GM21447 (cell line): ENCODE data around the gene FAM90A26.
"Not testable (repeated sequence)": the region's sequence is repeated elsewhere in the genome, so short reads cannot be mapped to it uniquely, and the experiment has no call there.

Experiments
- ATAC-seq: cut with Tn5 transposase; IDR thresholded peaks from one replicate; pipeline ENCODE4 v1.9.1; 2021; ENCODE audit not compliant: unreplicated experiment

Gene FAM90A26

DNA sequence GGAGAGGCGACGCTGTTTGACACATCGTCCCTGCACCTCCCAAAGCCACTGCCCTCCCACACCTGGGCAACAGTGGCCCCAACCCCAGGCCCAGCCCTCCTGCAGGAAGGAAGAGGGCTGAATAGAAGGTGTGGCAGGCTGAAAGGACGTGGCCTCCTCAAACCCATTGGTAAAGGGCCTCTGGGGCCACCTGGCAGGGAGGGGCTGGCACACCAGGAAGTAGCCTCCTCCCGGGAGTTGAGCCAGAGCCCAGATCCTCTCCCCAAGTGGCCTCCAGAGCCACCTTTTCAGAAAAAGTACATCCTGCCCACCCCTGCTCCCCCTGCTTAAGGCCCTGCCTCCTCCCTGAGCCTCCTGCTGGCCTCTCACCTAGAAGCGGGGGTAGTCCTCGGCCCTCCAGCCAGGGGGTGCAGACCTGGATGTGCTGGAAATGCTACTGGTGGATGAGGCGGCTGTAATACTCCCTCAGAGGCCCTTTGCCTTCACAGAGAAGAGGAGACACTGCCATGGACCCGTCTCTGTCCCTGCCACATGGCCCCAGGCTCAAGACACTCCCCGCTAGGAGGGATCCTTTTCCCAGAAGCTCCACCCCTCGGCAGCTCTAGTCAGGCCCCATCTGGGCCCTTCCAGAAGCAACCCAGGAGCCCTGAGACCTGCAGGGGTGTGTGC lies at the start of gene FAM90A26:
TSS of gene FAM90A26 (plus strand) at position 619 of the 669 bp plus-strand sequence. CDS start 2,764 bp downstream, outside the sequence.
- ATAC-seq, result not testable (repeated sequence)

DNA sequence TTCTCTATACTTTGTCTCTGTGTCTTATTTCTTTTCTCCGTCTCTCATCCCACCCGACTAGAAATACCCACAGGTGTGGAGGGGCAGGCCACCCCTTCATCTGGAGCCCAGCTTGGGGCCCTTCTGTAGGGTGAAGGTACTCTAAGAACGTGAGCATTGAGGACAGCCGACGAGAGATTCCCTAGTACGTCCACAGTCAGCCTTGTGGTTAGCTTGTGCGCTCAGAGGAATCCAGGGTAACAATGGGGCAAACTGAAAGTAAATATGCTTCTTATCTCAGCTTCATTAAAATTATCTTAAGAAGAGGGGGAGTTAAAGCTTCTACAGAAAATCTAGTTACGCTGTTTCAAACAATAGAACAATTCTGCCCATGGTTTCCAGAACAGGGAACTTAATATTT lies 47.5 kb upstream of the FAM90A26 start:
- ATAC-seq, result not testable (repeated sequence)

DNA sequence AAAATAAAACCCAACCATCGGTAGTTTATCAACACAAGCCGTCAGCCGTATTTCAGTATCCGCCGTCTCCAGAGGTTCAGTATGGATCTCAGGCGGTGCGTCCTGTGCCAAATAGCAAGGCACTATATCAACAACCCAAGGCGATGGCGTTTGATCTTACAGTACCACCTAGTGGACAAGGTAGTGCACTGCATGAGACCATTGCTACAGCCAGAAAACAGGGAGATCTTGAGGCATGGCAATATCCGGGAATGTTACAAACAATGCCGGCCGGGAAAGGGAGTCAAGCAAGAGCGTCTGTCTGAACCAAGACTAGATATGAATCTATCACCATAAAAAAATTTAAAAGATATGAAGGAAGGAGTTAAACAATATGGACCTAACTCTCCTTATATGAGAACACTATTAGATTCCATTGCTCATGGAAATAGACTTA lies 46.6 kb upstream of the FAM90A26 start:
- not testable (repeated sequence) for ATAC-seq

DNA sequence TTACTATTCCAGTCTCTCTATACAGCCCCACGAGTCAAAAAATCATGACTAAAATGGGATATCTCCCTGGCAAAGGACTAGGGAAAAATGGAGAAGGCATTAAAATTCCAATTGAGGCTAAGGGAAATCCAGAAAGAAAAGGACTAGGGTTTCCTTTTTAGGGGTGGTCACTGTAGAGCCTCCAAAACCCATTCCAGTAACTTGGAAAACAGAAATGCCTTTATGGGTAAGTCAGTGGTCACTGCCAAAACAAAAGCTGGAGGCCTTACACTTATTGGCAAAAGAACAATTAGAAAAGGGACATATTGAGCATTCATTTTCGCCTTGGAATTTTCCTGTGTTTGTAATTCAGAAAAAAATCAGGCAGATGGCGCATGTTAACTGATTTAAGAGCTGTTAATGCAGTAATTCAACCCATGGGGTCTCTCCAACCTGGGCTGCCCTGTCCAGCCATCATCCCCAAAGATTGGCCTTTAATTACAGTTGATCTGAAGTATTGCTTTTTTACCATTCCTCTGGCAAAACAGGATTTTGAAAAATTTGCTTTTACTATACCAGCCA lies 44.5 kb upstream of the FAM90A26 start:
- ATAC-seq, result not testable (repeated sequence)

DNA sequence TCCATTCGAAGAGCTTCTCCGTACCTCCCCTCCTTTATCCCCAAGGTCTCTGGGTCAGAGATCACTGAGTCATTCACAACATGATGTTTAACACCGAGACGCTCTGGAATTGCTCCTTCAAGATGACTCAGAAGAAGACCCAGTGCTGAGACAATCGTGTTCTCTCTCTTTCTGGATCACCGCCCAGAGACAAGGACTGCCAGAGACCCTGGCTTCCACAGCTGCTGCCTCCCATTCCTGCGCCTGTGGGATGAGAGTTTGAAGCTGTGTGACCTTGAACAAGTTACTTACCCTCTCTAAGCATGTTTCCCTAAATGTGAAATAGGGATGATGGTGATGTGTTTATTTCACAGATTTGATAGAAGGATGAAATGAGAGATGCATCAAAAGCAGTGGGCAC lies 38.8 kb upstream of the FAM90A26 start:
- ATAC-seq, result not testable (repeated sequence)

GRCh38 chr4:9132849-9133248 lies 37.4 kb upstream of the FAM90A26 start:
- ATAC-seq, result not testable (repeated sequence)

DNA sequence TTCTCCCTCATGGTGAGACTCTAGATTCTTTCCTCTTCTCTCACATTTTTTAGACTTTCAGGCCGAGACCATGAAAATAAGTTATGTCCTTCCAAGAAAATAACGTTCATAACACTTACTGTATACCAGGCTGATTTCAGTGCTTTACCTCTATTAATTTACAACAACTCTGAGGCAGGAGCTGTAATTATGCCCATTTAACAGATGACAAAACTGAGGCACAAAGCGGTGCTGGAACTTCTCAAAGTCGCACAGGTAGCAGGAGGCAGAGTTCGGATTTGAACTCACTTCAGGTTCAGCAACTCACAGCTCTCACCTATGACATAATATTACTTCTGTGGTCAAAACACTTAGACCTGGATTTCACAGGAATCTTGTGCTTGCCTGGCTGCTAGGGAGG lies 36.2 kb upstream of the FAM90A26 start:
- ATAC-seq, result not testable (repeated sequence)

GRCh38 chr4:9134556-9134955 lies 35.7 kb upstream of the FAM90A26 start:
- ATAC-seq, result not testable (repeated sequence)

- ATAC-seq, result not testable (repeated sequence)
These were observed 29.2 kb upstream of the FAM90A26 start for GRCh38 chr4:9141050-9141449.

DNA sequence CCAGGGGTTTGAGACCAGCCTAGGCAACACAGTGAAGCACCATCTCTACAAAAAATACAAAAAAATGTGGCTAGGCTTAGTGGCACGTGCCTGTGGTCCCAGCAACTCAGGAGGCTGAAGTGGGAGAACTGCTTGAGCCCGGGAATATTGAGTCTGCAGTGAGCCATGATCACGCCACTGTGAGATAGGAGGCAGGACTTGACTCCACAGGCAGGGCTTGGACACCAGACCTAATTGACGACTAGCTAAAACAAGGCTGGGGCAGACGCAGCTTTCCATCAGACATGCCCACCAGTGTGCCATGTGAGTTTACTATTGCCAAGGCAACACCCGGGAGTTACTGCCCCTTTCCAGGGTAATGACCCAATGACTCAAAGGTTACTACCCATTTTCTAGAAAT lies 27.4 kb upstream of the FAM90A26 start:
- ATAC-seq, result not testable (repeated sequence)

DNA sequence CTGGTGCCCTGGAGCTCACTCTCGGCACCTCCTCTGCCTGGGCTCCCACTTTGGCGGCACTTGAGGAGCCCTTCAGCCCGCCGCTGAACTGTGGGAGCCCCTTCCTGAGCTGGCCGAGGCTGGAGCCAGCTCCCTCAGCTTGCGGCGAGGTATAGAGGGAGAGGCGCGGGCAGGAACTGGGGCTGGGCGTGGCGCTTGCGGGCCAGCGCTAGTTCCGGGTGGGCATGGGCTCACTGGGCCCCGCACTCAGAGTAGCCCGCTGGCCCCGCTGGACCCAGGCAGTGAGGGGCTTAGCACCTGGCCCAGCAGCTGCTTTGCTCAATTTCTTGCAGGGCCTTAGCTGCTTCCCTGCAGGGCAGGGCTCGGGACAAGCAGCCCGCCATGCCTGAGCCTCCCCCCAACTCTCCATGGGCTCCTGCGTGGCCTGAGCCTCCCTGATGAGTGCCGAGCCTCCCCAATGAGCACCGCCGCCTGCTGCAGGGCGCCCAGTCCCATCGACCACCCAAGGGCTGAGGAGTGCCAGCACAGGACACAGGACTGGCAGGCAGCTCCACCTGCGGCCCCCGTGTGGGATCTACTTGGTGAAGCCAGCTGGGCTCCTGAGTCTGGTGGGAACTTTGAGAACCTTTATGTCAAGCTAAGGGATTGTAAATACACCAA lies 26.7 kb upstream of the FAM90A26 start:
- ATAC-seq, result no peak

GRCh38 chr4:9146967-9147366 lies 23.2 kb upstream of the FAM90A26 start:
- no peak for ATAC-seq

DNA sequence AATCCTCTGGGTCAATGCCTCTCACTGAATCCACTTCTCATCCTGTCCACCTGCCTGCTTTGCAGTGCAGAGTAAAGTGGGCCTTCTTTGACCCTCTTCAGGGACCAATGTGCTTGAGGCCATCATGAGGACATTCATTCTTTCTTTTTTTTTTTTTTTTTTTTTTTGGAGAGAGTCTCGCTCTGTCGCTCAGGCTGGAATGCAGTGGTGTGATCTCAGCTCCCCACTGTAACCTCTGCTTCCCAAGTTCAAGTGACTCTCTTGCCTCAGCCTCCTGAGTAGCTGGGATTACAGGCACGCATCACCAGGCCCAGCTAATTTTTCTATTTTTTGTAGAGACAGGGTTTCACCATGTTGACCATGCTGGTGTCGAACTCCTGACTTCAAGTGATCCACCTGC lies 22.8 kb upstream of the FAM90A26 start:
- ATAC-seq, result not testable (repeated sequence)

- ATAC-seq, result not testable (repeated sequence)
These were observed 21.4 kb upstream of the FAM90A26 start for GRCh38 chr4:9148611-9149409.

GRCh38 chr4:9151809-9152179 lies 18.4 kb upstream of the FAM90A26 start:
- not testable (repeated sequence) for ATAC-seq

GRCh38 chr4:9152180-9153007 lies 17.8 kb upstream of the FAM90A26 start:
- peak; percentile 29 for ATAC-seq

- ATAC-seq, result peak; percentile 76
These were observed 17.1 kb upstream of the FAM90A26 start for GRCh38 chr4:9153008-9153570.

GRCh38 chr4:9153571-9154157 lies 16.5 kb upstream of the FAM90A26 start:
- ATAC-seq, result not testable (repeated sequence)

DNA sequence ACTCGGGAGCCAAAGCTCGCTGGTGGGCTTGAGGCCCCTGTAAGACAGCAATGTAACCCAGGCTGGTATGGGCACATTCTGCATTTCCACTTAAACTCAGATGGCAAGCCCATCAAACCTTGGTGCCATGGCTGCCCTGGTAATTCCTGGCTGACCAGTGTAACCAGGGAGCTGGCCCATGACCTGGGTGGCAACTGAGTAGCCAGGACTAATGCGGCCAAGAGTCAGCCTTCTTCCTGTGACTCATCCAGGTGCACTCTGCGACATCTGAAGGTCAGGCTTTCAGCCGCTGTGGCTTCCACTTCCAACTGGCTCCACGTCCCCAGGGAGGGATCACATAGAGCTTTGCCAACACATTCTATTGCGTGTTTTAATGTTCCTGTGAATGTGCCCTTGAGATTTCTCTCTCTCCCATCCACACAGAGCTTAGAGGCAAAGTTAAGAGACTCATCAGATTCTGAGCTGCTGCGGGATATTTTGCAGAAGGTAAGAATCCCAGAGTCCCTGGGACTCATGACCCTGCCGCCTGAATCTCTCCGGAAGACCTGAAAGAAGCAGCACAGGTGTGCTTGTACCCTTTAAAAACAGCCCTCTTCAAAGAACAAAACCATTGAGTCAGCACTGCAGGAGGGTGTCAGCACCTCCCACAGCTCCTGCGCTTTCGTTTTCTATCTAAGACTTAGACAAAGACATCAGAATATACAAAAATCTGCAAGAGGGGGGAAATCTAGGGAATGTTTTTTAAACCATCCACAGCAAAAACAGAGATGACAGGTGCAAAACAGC lies 14.9 kb upstream of the FAM90A26 start:
- ATAC-seq, result not testable (repeated sequence)
